KMS-11 (cell line): ENCODE measurements around the gene S100A5.

Experiments used
- H2AFZ ChIP-seq: fragments of 200-600 bp; sonication (generic); 2 replicates; pipeline ENCODE4 v1.6.1; 2016; ENCODE audit warnings: antibody characterized with exemption, mixed run types, low read depth
- H3K27ac ChIP-seq: fragments of 200-600 bp; sonication (generic); 2 replicates; pipeline ENCODE4 v1.6.1; 2016; ENCODE audit warnings: mild to moderate bottlenecking, mixed run types
- H3K27me3 ChIP-seq: fragments of 200-600 bp; sonication (generic); 2 replicates; pipeline ENCODE4 v1.6.1; 2017; ENCODE audit warnings: mild to moderate bottlenecking, low read depth, mixed run types, moderate library complexity; ENCODE audit not compliant: insufficient read depth
- H3K36me3 ChIP-seq: fragments of 200-600 bp; sonication (generic); 2 replicates; pipeline ENCODE4 v1.6.1; 2017; ENCODE audit warnings: mild to moderate bottlenecking, mixed run types; ENCODE audit not compliant: insufficient read depth
- H3K4me1 ChIP-seq: fragments of 200-600 bp; sonication (generic); 2 replicates; pipeline ENCODE4 v1.6.1; 2016; ENCODE audit warnings: mild to moderate bottlenecking, low read depth, mixed run types; ENCODE audit not compliant: poor library complexity, severe bottlenecking
- H3K4me2 ChIP-seq: fragments of 200-600 bp; sonication (generic); 2 replicates; pipeline ENCODE4 v1.7.0; 2016; ENCODE audit warnings: mild to moderate bottlenecking, mixed run types
- H3K4me3 ChIP-seq: fragments of 200-600 bp; sonication (generic); IDR thresholded peaks from 2 replicates; pipeline ENCODE4 v1.6.1; 2017; ENCODE audit warnings: low read depth, low read length, mixed read lengths; ENCODE audit not compliant: insufficient read depth
- H3K79me2 ChIP-seq: fragments of 200-600 bp; sonication (generic); 2 replicates; pipeline ENCODE4 v1.6.1; 2016; ENCODE audit warnings: low read depth, mixed run types; ENCODE audit not compliant: insufficient read depth
- H3K9ac ChIP-seq: fragments of 200-600 bp; sonication (generic); 2 replicates; pipeline ENCODE4 v1.6.1; 2016; ENCODE audit warnings: mild to moderate bottlenecking, mixed run types
- H4K20me1 ChIP-seq: fragments of 200-600 bp; sonication (generic); 2 replicates; pipeline ENCODE4 v1.6.1; 2016; ENCODE audit warnings: mild to moderate bottlenecking, mixed run types; ENCODE audit not compliant: insufficient read depth
- CTCF ChIP-seq: fragments of 200-600 bp; sonication (generic); conservative IDR thresholded peaks from 2 replicates; pipeline ENCODE4 v1.6.1; 2017; ENCODE audit warnings: low read depth, mild to moderate bottlenecking, antibody characterized with exemption, low read length, moderate library complexity, mixed read lengths

Gene S100A5

GRCh38 chr1:153543736-153544135 lies 3.0 kb upstream of the S100A5 start:
- Histone ChIP-seq H3K4me3 (no peak overlapping the region), H3K4me2 (no peak overlapping the region), H3K36me3 (no peaks in the 10 kb centered on the region), H3K79me2 (no peaks in the 10 kb centered on the region), H4K20me1 (no peaks in the 10 kb centered on the region), H3K27me3 (no peaks in the 10 kb centered on the region), H3K27ac (no peak overlapping the region), H2AFZ (no peak overlapping the region), H3K9ac (no peak overlapping the region), H3K4me1 (peaks cover 28% of the 10 kb centered on the region)
- no peak for TF ChIP-seq CTCF

DNA sequence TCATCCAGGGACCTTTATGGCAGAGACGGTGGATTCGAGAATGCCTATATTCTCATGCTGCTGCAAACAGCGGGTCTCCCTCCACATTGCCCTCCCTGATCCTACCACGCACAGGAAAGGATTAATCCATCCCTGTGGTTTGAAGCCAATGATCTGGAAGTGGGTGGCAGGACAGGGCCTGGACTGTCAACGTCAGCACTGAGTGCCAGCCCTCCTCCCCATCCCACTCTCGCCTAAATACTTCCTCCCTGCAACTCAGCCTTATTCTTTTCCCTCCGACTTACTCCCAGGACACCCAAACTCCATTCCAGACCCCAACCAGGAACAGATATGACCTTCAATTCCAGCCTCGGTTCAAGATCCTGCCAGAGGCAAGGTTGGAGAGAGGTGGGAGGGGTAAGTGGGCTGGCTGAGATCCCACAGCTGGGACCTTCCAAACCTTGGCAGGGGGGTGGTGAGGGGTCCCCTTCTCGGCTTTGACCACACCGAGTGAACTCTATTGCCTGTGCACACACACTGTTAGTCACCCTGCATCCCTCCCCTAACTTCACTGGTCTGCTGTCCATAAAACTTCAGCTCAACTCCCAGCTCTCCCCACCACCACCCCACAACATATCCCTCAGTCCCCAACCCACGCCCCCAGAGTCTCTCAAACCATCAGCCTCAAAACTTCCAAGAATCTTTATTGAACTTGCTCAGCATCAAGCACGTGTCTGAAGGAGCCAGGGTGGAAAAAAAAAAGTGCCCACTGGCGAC lies 2.4 kb upstream of the S100A5 start:
- Histone ChIP-seq H3K36me3 (no peaks in the 10 kb centered on the region), H3K27ac (no peak overlapping the region), H3K27me3 (no peaks in the 10 kb centered on the region), H3K9ac (no peak overlapping the region), H3K4me2 (no peak overlapping the region), H4K20me1 (no peaks in the 10 kb centered on the region), H2AFZ (no peak overlapping the region), H3K4me1 (peaks cover 28% of the 10 kb centered on the region), H3K4me3 (no peak overlapping the region), H3K79me2 (no peaks in the 10 kb centered on the region)
- no peak for TF ChIP-seq CTCF

GRCh38 chr1:153541641-153542590 lies 1.2 kb upstream of the S100A5 start:
- Histone ChIP-seq H3K9ac (no peak overlapping the region), H3K27me3 (no peaks in the 10 kb centered on the region), H3K4me3 (no peak overlapping the region), H3K27ac (no peak overlapping the region), H2AFZ (no peak overlapping the region), H3K79me2 (no peaks in the 10 kb centered on the region), H3K4me2 (no peak overlapping the region), H4K20me1 (no peaks in the 10 kb centered on the region), H3K4me1 (peaks cover 30% of the 10 kb centered on the region), H3K36me3 (no peaks in the 10 kb centered on the region)
- no peak for TF ChIP-seq CTCF

DNA sequence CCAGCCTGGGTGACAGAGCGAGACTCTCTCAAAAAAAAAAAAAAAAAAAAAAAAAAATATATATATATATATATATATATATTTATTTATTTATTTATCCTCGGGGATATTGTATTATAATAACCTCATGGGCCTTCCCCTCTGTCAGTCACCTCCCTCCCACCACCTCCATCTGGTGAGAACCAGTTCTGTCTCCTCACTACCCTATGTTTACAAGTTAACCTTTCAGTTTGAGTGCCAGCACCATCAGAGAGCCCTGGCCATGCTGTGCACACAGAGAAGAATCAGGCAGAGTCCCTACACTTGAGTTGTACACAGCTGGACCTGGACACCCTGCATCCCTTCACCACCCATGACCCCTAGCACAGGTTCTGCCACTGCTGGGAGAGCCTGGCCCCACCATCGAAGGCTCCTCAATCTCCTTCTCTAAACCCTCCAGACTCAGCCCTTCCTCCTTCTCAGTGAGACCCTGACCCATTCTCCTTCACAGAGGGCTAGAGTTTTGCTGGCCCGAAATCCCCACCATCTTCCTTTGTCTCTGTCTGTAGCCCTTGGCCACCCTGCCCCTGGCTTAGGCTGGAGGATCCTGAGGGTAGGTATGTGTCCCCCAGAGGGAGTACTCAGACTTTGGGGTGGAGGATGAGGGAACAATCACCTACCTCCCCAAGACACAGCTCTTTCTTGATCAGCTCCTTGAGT lies 1.2 kb downstream of the S100A5 start:
- Histone ChIP-seq H3K4me1 (peaks cover 25% of the 10 kb centered on the region), H3K79me2 (no peaks in the 10 kb centered on the region), H3K4me2 (no peak overlapping the region), H3K27ac (no peak overlapping the region), H4K20me1 (no peaks in the 10 kb centered on the region), H3K4me3 (no peak overlapping the region), H2AFZ (no peak overlapping the region), H3K36me3 (no peaks in the 10 kb centered on the region), H3K9ac (no peak overlapping the region), H3K27me3 (no peaks in the 10 kb centered on the region)
- TF ChIP-seq CTCF = no peak
